HEK293 (cell line): ENCODE measurements around the gene FAF2.
A peak's percentile ranks its signal among the peaks of the same experiment; 100 is the strongest.

Source experiments
- EGR2 ChIP-seq: fragments of 450-650 bp; formaldehyde crosslinking; IDR thresholded peaks from 2 replicates; pipeline ENCODE4 v1.5.1; 2016; ENCODE audit warnings: low read depth, missing biosample characterization, missing genetic modification characterization
- GLI2 ChIP-seq: fragments of 450-650 bp; formaldehyde crosslinking; IDR thresholded peaks from 2 replicates; pipeline ENCODE4; 2017; ENCODE audit warnings: missing biosample characterization, missing genetic modification characterization, low read depth, borderline replicate concordance
- GLIS2 ChIP-seq: fragments of 450-650 bp; formaldehyde crosslinking; IDR thresholded peaks from 2 replicates; pipeline ENCODE4 v1.5.1; 2016; ENCODE audit warnings: missing biosample characterization, missing genetic modification characterization
- HOXC10 ChIP-seq: sonication (generic); formaldehyde crosslinking; IDR thresholded peaks from 2 replicates; pipeline ENCODE4 v1.8.1; 2023; ENCODE audit warnings: mild to moderate bottlenecking, missing genetic modification reagents
- IKZF3 ChIP-seq: fragments of 450-650 bp; IDR thresholded peaks from 2 replicates; pipeline ENCODE4 v1.5.0; 2018; ENCODE audit warnings: missing biosample characterization, mild to moderate bottlenecking, missing genetic modification characterization, moderate library complexity
- KLF1 ChIP-seq: fragments of 450-650 bp; formaldehyde crosslinking; IDR thresholded peaks from 2 replicates; pipeline ENCODE4 v1.5.1; 2016; ENCODE audit warnings: missing biosample characterization, missing genetic modification characterization
- KLF7 ChIP-seq: fragments of 450-650 bp; formaldehyde crosslinking; IDR thresholded peaks from 2 replicates; pipeline ENCODE4 v1.5.1; 2016; ENCODE audit warnings: missing biosample characterization, missing genetic modification characterization, borderline replicate concordance
- KLF9 ChIP-seq: fragments of 450-650 bp; formaldehyde crosslinking; IDR thresholded peaks from 2 replicates; pipeline ENCODE4 v1.5.1; 2016; ENCODE audit warnings: missing biosample characterization, missing genetic modification characterization, low read depth
- MYNN ChIP-seq: fragments of 450-650 bp; formaldehyde crosslinking; IDR thresholded peaks from 2 replicates; pipeline ENCODE4 v1.5.1; 2016; ENCODE audit warnings: missing biosample characterization, missing genetic modification characterization, borderline replicate concordance
- MZF1 ChIP-seq: fragments of 450-650 bp; formaldehyde crosslinking; IDR thresholded peaks from 2 replicates; pipeline ENCODE4 v1.5.1; 2017; ENCODE audit warnings: missing biosample characterization, missing genetic modification characterization, borderline replicate concordance
- SALL2 ChIP-seq: fragments of 450-650 bp; formaldehyde crosslinking; IDR thresholded peaks from 2 replicates; pipeline ENCODE4 v1.5.0; 2017; ENCODE audit warnings: missing biosample characterization, mild to moderate bottlenecking, missing genetic modification characterization, borderline replicate concordance
- SP3 ChIP-seq: fragments of 450-650 bp; formaldehyde crosslinking; IDR thresholded peaks from 2 replicates; pipeline ENCODE4 v1.5.1; 2016; ENCODE audit warnings: missing biosample characterization, missing genetic modification characterization
- SP7 ChIP-seq: fragments of 450-650 bp; formaldehyde crosslinking; IDR thresholded peaks from 2 replicates; pipeline ENCODE4 v1.5.1; 2016; ENCODE audit warnings: missing biosample characterization, missing genetic modification characterization
- WT1 ChIP-seq: fragments of 450-650 bp; formaldehyde crosslinking; IDR thresholded peaks from 2 replicates; pipeline ENCODE4 v1.5.1; 2016; ENCODE audit warnings: missing biosample characterization, missing genetic modification characterization
- ZBTB10 ChIP-seq: fragments of 450-650 bp; formaldehyde crosslinking; IDR thresholded peaks from 2 replicates; pipeline ENCODE4 v1.5.1; 2016; ENCODE audit warnings: missing biosample characterization, missing genetic modification characterization
- ZBTB20 ChIP-seq: fragments of 450-650 bp; formaldehyde crosslinking; IDR thresholded peaks from 2 replicates; pipeline ENCODE4 v1.5.1; 2016; ENCODE audit warnings: missing biosample characterization, missing genetic modification characterization
- ZBTB48 ChIP-seq: fragments of 450-650 bp; formaldehyde crosslinking; IDR thresholded peaks from 2 replicates; pipeline ENCODE4 v1.5.1; 2016; ENCODE audit warnings: missing biosample characterization, missing genetic modification characterization
- ZFHX2 ChIP-seq: fragments of 450-650 bp; formaldehyde crosslinking; conservative IDR thresholded peaks from 2 replicates; pipeline ENCODE4 v1.5.1; 2016; ENCODE audit warnings: missing biosample characterization, missing genetic modification characterization
- ZFP3 ChIP-seq: fragments of 450-650 bp; formaldehyde crosslinking; IDR thresholded peaks from 2 replicates; pipeline ENCODE4 v1.5.1; 2016; ENCODE audit warnings: low read depth, missing biosample characterization, missing genetic modification characterization
- ZFP37 ChIP-seq: fragments of 450-650 bp; formaldehyde crosslinking; IDR thresholded peaks from 2 replicates; pipeline ENCODE4 v1.5.1; 2016; ENCODE audit warnings: missing biosample characterization, missing genetic modification characterization
- ZFP69B ChIP-seq: fragments of 450-650 bp; formaldehyde crosslinking; IDR thresholded peaks from 2 replicates; pipeline ENCODE4 v1.5.1; 2016; ENCODE audit warnings: missing biosample characterization, missing genetic modification characterization
- ZNF140 ChIP-seq: fragments of 450-650 bp; formaldehyde crosslinking; IDR thresholded peaks from 2 replicates; pipeline ENCODE4 v1.5.1; 2016; ENCODE audit warnings: missing biosample characterization, missing genetic modification characterization
- ZNF302 ChIP-seq: fragments of 450-650 bp; formaldehyde crosslinking; IDR thresholded peaks from 2 replicates; pipeline ENCODE4 v1.5.1; 2016; ENCODE audit warnings: missing biosample characterization, missing genetic modification characterization, low read depth
- ZNF335 ChIP-seq: fragments of 450-650 bp; formaldehyde crosslinking; conservative IDR thresholded peaks from 2 replicates; pipeline ENCODE4 v1.5.1; 2016; ENCODE audit warnings: missing biosample characterization, missing genetic modification characterization
- ZNF548 ChIP-seq: fragments of 450-650 bp; formaldehyde crosslinking; IDR thresholded peaks from 2 replicates; pipeline ENCODE4 v1.5.1; 2016; ENCODE audit warnings: missing biosample characterization, missing genetic modification characterization
- ZNF555 ChIP-seq: fragments of 450-650 bp; formaldehyde crosslinking; conservative IDR thresholded peaks from 2 replicates; pipeline ENCODE4 v1.5.1; 2017; ENCODE audit warnings: missing biosample characterization, mild to moderate bottlenecking, missing genetic modification characterization, inconsistent platforms
- ZNF580 ChIP-seq: fragments of 450-650 bp; formaldehyde crosslinking; IDR thresholded peaks from 2 replicates; pipeline ENCODE4 v1.5.1; 2016; ENCODE audit warnings: missing biosample characterization, missing genetic modification characterization
- ZNF596 ChIP-seq: fragments of 450-650 bp; IDR thresholded peaks from 2 replicates; pipeline ENCODE4 v1.5.0; 2018; ENCODE audit warnings: missing biosample characterization, mild to moderate bottlenecking, missing genetic modification characterization, moderate library complexity
- ZNF600 ChIP-seq: fragments of 450-650 bp; formaldehyde crosslinking; IDR thresholded peaks from 2 replicates; pipeline ENCODE4 v1.5.1; 2016; ENCODE audit warnings: missing biosample characterization, missing genetic modification characterization
- ZNF624 ChIP-seq: fragments of 450-650 bp; formaldehyde crosslinking; IDR thresholded peaks from 2 replicates; pipeline ENCODE4 v1.5.1; 2017; ENCODE audit warnings: missing biosample characterization, missing genetic modification characterization
- ZNF785 ChIP-seq: fragments of 450-650 bp; formaldehyde crosslinking; IDR thresholded peaks from 2 replicates; pipeline ENCODE4 v1.5.1; 2016; ENCODE audit warnings: missing biosample characterization, missing genetic modification characterization
- ZNF843 ChIP-seq: fragments of 450-650 bp; formaldehyde crosslinking; IDR thresholded peaks from 2 replicates; pipeline ENCODE4 v1.5.1; 2016; ENCODE audit warnings: missing biosample characterization, missing genetic modification characterization
- ZSCAN16 ChIP-seq: fragments of 450-650 bp; formaldehyde crosslinking; IDR thresholded peaks from 2 replicates; pipeline ENCODE4 v1.5.1; 2016; ENCODE audit warnings: missing biosample characterization, missing genetic modification characterization
- TF ChIP-seq, protein P1 (sequence below): fragments of 450-650 bp; formaldehyde crosslinking; IDR thresholded peaks from 2 replicates; pipeline ENCODE4 v1.5.1; 2016; ENCODE audit warnings: missing biosample characterization, missing genetic modification characterization
- TF ChIP-seq, protein P2 (sequence below): fragments of 450-650 bp; formaldehyde crosslinking; IDR thresholded peaks from 2 replicates; pipeline ENCODE4 v1.5.1; 2016; ENCODE audit warnings: missing biosample characterization, missing genetic modification characterization

FAF2 gene

DNA sequence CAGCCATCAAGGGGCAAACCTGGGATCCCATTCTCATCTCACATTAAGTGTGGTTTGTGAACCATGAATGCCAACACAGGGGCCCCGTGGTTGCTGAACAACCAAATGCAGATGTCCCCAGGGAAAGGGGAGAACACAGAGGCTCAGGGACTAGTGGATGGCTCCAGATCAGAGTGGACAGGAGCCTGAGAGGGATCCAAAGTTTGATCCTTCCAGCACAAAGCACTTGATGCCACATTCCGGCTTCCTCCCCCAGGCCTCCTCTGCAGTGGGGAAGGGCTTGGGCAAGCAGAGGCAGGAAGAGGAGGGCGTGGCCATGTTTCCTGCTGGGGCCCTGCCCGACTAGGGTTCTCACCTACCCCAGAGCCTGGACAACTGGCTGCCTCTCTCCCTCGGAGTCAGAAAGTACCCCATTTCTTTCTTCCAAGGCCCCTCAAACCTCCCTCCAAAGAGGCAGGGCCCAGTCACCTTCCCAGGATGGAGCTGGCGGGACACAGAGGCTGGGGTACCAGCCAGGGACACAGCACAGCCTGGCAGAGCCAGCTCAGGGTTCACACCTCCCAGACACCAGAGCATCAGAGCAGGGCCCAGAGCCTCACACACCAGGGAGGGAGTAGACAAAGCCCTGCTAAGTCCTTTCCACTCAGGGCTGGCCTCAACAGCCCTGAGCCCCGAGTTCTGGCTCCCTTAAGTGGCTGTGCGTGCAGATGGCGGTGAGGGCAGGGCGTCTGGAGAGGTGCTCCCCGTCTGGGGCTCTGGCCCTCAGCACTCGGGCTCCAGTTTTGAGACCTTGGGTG, 93.4 kb downstream of the FAF2 start (continued):
- TF ChIP-seq ZBTB10 (tag by site-specific recombination) (peak; percentile 19; the same call in 1 of the 2 replicates), ZNF140 (tag by site-specific recombination) (no peak), ZFP3 (tag by site-specific recombination) (no peak), KLF9 (tag by site-specific recombination) (peak; percentile 84), GLIS2 (tag by site-specific recombination) (peak; percentile 58), KLF7 (tag by site-specific recombination) (peak; percentile 65; the same call in 1 of the 2 replicates), ZNF624 (tag by site-specific recombination) (no peak), ZNF335 (peak; percentile 46), ZNF580 (tag by site-specific recombination) (no peak), ZFP37 (tag by site-specific recombination) (no peak), IKZF3 (peak; percentile 84), KLF1 (tag by site-specific recombination) (peak; percentile 80), ZNF596 (tag by site-specific recombination) (no peak), HOXC10 (CRISPR knock-in tag) (no peak), SP7 (no peak), ZNF600 (tag by site-specific recombination) (peak; percentile 97), SP3 (peak; percentile 68), ZSCAN16 (tag by site-specific recombination) (no peak), ZFHX2 (tag by site-specific recombination) (peak; percentile 78), ZBTB20 (peak; percentile 97), ZNF555 (tag by site-specific recombination) (no peak), ZNF548 (tag by site-specific recombination) (no peak), ZNF785 (tag by site-specific recombination) (no peak), MYNN (tag by site-specific recombination) (no peak), EGR2 (tag by site-specific recombination) (peak; percentile 71), ZNF302 (no peak), SALL2 (no peak), GLI2 (tag by site-specific recombination) (no peak), MZF1 (tag by site-specific recombination) (0 out of 2 replicates have a peak, but pooled peaks have one; percentile 16), ZFP69B (tag by site-specific recombination) (peak; percentile 48; the same call in 1 of the 2 replicates), ZBTB48 (tag by site-specific recombination) (peak; percentile 93), ZNF843 (tag by site-specific recombination) (no peak), WT1 (tag by site-specific recombination) (no peak)
- TF ChIP-seq, protein P1, sequence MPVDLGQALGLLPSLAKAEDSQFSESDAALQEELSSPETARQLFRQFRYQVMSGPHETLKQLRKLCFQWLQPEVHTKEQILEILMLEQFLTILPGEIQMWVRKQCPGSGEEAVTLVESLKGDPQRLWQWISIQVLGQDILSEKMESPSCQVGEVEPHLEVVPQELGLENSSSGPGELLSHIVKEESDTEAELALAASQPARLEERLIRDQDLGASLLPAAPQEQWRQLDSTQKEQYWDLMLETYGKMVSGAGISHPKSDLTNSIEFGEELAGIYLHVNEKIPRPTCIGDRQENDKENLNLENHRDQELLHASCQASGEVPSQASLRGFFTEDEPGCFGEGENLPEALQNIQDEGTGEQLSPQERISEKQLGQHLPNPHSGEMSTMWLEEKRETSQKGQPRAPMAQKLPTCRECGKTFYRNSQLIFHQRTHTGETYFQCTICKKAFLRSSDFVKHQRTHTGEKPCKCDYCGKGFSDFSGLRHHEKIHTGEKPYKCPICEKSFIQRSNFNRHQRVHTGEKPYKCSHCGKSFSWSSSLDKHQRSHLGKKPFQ (tag by site-specific recombination) = peak; percentile 100
- TF ChIP-seq, protein P2, sequence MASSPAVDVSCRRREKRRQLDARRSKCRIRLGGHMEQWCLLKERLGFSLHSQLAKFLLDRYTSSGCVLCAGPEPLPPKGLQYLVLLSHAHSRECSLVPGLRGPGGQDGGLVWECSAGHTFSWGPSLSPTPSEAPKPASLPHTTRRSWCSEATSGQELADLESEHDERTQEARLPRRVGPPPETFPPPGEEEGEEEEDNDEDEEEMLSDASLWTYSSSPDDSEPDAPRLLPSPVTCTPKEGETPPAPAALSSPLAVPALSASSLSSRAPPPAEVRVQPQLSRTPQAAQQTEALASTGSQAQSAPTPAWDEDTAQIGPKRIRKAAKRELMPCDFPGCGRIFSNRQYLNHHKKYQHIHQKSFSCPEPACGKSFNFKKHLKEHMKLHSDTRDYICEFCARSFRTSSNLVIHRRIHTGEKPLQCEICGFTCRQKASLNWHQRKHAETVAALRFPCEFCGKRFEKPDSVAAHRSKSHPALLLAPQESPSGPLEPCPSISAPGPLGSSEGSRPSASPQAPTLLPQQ (tag by site-specific recombination) = peak; percentile 77; the same call in 1 of the 2 replicates
